ENCODE measurements around the gene EMC9.
A peak's percentile ranks its signal among the peaks of the same experiment; 100 is the strongest.

EMC9 gene

GRCh38 chr14:24176599-24176998 is 35.2 kb upstream of the EMC9 start:
- no peak for TF ChIP-seq CTCF (IDR thresholded peaks at IDR 0.05; ENCODE audit: insufficient read depth, missing control alignments)

GRCh38 chr14:24172871-24173281 is 31.5 kb upstream of the EMC9 start:
- TF ChIP-seq CTCF (IDR thresholded peaks at IDR 0.05; ENCODE audit: insufficient read depth, missing control alignments), result no peak
- FAIRE-seq (no peak), DNase-seq (ENCODE audit: insufficient read length, low spot score) (no peak)

More at GRCh38 chr14:24176599-24176998, 35.2 kb upstream of the EMC9 start:
- DNase-seq (ENCODE audit: insufficient read length, low spot score), result no peak
- FAIRE-seq, result no peak

GRCh38 chr14:24172261-24172860 is 31.0 kb upstream of the EMC9 start:
- FAIRE-seq, result no peak
- no peak for TF ChIP-seq CTCF (IDR thresholded peaks at IDR 0.05; ENCODE audit: insufficient read depth, missing control alignments)

GRCh38 chr14:24171422-24172260 is 30.2 kb upstream of the EMC9 start, which contains the start of gene REC8:
TSS of gene REC8 (plus strand) at chr14:24172080. CDS start at chr14:24172553, 473 bp downstream.
- FAIRE-seq, result no peak
- DNase-seq (ENCODE audit: insufficient read length, low spot score), result peak; percentile 100
- no peak for TF ChIP-seq CTCF (IDR thresholded peaks at IDR 0.05; ENCODE audit: insufficient read depth, missing control alignments)

More at GRCh38 chr14:24172261-24172860, 31.0 kb upstream of the EMC9 start:
- DNase-seq (ENCODE audit: insufficient read length, low spot score), result no peak

GRCh38 chr14:24167469-24168114 is 26.2 kb upstream of the EMC9 start:
- DNase-seq (ENCODE audit: insufficient read length, low spot score), result no peak
- TF ChIP-seq CTCF (IDR thresholded peaks at IDR 0.05; ENCODE audit: insufficient read depth, missing control alignments), result no peak
- no peak for FAIRE-seq

GRCh38 chr14:24165785-24166184 is 24.4 kb upstream of the EMC9 start:
- TF ChIP-seq CTCF (IDR thresholded peaks at IDR 0.05; ENCODE audit: insufficient read depth, missing control alignments), result no peak
- no peak for DNase-seq (ENCODE audit: insufficient read length, low spot score)
- FAIRE-seq, result no peak

All from D721Med (cell line).